ENCODE measurements around the gene MYO18B. TPM values are rescaled to one million over a fixed set of nuclear protein-coding genes. Genes with fewer than 3 reads are reported as not detected.

The MYO18B gene
- total RNA-seq, 2 experiments from 2014 or later: 1.2 TPM

- no peaks in the 10 kb centered on the region for H3K9me3 Mint-ChIP-seq (ENCODE audit: insufficient read depth)
- CTCF ChIA-PET: interaction anchor here (1.6 kb wide), 1 partner anchor 14 kb away, joined by 5 read pairs; no protein-coding TSS in a partner anchor
- no peak overlapping the region for H3K4me3 Mint-ChIP-seq
- peaks cover 50% of the 10 kb centered on the region for H3K4me1 Mint-ChIP-seq (ENCODE audit: low read depth)
- H3K36me3 Mint-ChIP-seq (ENCODE audit: low read depth): peaks cover 5% of the 10 kb centered on the region
- H3K27ac Mint-ChIP-seq: no peak overlapping the region
- no peaks in the 10 kb centered on the region for H3K27me3 Mint-ChIP-seq (ENCODE audit: low read depth)
- ATAC-seq: no peak
- POLR2A ChIA-PET: no interaction called here
- DNase-seq: no peak
Measured at GRCh38 chr22:25752615-25753214, 10.7 kb downstream of the MYO18B start.

DNA sequence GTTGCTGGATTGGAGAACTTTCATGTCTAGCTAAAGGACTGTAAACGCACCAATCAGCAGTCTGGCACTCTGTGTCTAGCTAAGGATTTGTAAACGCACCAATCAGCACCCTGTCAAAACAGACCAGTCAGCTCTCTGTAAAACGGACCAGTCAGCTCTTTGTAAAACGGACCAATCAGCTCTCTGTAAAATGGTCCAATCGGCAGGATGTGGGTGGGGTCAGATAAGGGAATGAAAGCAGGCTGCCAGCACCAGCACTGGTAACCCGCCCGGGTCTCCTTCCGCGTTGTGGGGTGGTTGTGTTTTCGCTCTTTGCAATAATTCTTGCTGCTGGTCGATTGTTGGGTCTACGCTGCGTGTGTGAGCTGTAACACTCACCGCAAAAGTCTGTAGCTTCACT, 11.3 kb downstream of the MYO18B start:
- Mint-ChIP-seq H3K4me3 (no peak overlapping the region), H3K9me3 (ENCODE audit: insufficient read depth) (no peaks in the 10 kb centered on the region), H3K4me1 (ENCODE audit: low read depth) (peaks cover 50% of the 10 kb centered on the region), H3K27ac (no peak overlapping the region), H3K36me3 (ENCODE audit: low read depth) (peaks cover 3% of the 10 kb centered on the region), H3K27me3 (ENCODE audit: low read depth) (no peaks in the 10 kb centered on the region)
- CTCF ChIA-PET: interaction anchor here (1.6 kb wide), 1 partner anchor 14 kb away, joined by 5 read pairs; no protein-coding TSS in a partner anchor
- DNase-seq (no peak), ATAC-seq (no peak)
- POLR2A ChIA-PET: no interaction called here

DNA sequence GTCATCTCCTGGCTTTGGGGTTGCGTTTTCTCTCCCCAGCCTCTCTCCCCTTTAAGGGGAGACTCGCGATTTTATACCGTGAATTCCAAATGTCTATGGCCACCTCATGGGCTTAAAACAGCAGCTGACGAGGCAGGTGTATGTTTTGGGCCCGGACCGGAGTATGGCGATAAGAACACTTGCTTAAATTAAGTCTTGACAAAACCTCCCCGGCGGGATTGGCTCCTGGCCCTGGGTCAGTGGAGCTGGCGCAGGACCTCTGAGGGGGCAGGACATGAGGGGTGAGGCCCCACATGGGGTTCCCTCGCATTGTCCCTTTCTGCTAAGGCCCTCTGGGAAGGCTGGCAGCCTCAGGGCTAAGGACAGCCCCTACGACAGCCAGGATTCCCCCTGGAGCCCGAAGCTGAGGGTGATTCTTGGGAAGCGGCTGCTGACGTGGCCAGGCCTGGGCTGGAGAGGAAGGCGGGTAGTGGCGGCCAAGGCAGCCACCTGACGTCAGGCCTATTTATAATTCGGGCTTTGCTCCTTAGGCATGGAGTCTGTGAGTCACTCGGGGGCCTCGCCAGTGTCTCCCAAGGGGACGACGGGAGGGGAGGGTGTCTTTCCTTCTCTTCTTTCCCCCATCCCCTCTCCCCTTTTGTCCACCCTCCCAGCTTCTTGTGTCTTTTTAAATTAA, 12.7 kb downstream of the MYO18B start:
- ChIA-PET POLR2A (no interaction called here), CTCF (interaction anchor here (1.6 to 4.2 kb wide), 2 partner anchors 12 to 18 kb away, joined by 5 to 13 read pairs; no protein-coding TSS in a partner anchor)
- Mint-ChIP-seq H3K4me1 (ENCODE audit: low read depth) (peaks cover 43% of the 10 kb centered on the region), H3K27me3 (ENCODE audit: low read depth) (no peaks in the 10 kb centered on the region), H3K9me3 (ENCODE audit: insufficient read depth) (no peaks in the 10 kb centered on the region), H3K27ac (no peak overlapping the region), H3K36me3 (ENCODE audit: low read depth) (peaks cover 3% of the 10 kb centered on the region), H3K4me3 (no peak overlapping the region)
- DNase-seq (no peak), ATAC-seq (no peak)

GRCh38 chr22:25757686-25758085, 15.7 kb downstream of the MYO18B start:
- H3K4me1 Mint-ChIP-seq (ENCODE audit: low read depth): peaks cover 45% of the 10 kb centered on the region
- no peak overlapping the region for H3K4me3 Mint-ChIP-seq
- H3K27me3 Mint-ChIP-seq (ENCODE audit: low read depth): no peaks in the 10 kb centered on the region
- H3K9me3 Mint-ChIP-seq (ENCODE audit: insufficient read depth): no peaks in the 10 kb centered on the region
- ATAC-seq (peak; percentile 49), DNase-seq (no peak)
- CTCF ChIA-PET: interaction anchor here (1.1 to 4.2 kb wide), 2 partner anchors 15 kb away, joined by 3 to 13 read pairs; no protein-coding TSS in a partner anchor
- POLR2A ChIA-PET: interaction anchor here (1.4 kb wide), 1 partner anchor 9 kb away, joined by 3 read pairs; no protein-coding TSS in a partner anchor
- peak overlapping the region; percentile 78 for H3K27ac Mint-ChIP-seq
- no peaks in the 10 kb centered on the region for H3K36me3 Mint-ChIP-seq (ENCODE audit: low read depth)

- DNase-seq: no peak
Measured at GRCh38 chr22:25758316-25758715, 16.3 kb downstream of the MYO18B start.

GRCh38 chr22:25759825-25760231, 17.8 kb downstream of the MYO18B start:
- Mint-ChIP-seq H3K9me3 (ENCODE audit: insufficient read depth) (peaks cover 5% of the 10 kb centered on the region), H3K27ac (no peak overlapping the region), H3K4me3 (no peak overlapping the region), H3K4me1 (ENCODE audit: low read depth) (peaks cover 45% of the 10 kb centered on the region), H3K36me3 (ENCODE audit: low read depth) (peaks cover 2% of the 10 kb centered on the region), H3K27me3 (ENCODE audit: low read depth) (no peaks in the 10 kb centered on the region)
- CTCF ChIA-PET: interaction anchor here (2.4 to 2.5 kb wide), 2 partner anchors 9 to 13 kb away, joined by 7 to 22 read pairs; no protein-coding TSS in a partner anchor
- ATAC-seq: no peak
- POLR2A ChIA-PET: interaction anchor here (1.2 kb wide), 1 partner anchor 10 kb away, joined by 3 read pairs; no protein-coding TSS in a partner anchor
- DNase-seq: no peak

More at GRCh38 chr22:25758316-25758715, 16.3 kb downstream of the MYO18B start:
- no peak for ATAC-seq
- Mint-ChIP-seq H3K27me3 (ENCODE audit: low read depth) (no peaks in the 10 kb centered on the region), H3K9me3 (ENCODE audit: insufficient read depth) (no peaks in the 10 kb centered on the region), H3K4me3 (no peak overlapping the region), H3K36me3 (ENCODE audit: low read depth) (no peaks in the 10 kb centered on the region), H3K4me1 (ENCODE audit: low read depth) (peaks cover 45% of the 10 kb centered on the region), H3K27ac (no peak overlapping the region)
- POLR2A ChIA-PET: interaction anchor here (0.7 kb wide), 1 partner anchor 286 kb away, joined by 3 read pairs; no protein-coding TSS in a partner anchor
- CTCF ChIA-PET: interaction anchor here (1.1 kb wide), 1 partner anchor 16 kb away, joined by 3 read pairs; no protein-coding TSS in a partner anchor

DNA sequence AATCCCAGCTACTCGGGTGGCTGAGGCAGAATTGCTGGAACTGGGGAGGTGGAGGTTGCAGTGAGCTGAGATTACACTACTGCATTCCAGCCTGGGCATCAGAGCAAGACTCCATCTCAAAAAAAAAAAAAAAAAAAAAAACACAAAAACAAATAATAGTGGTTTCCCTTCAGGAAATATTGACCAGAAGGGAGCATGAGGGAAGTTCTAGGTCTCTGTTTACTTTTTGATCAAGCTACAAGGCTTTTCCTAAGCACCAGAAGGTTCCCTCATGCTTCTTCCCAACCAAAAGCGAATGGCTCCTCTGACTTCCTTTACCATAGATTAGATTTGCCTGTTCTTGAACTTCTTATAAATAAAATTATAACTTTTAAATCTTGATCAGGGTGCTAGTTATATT, 18.3 kb downstream of the MYO18B start:
- Mint-ChIP-seq H3K27me3 (ENCODE audit: low read depth) (no peaks in the 10 kb centered on the region), H3K27ac (no peak overlapping the region), H3K4me1 (ENCODE audit: low read depth) (peaks cover 45% of the 10 kb centered on the region), H3K36me3 (ENCODE audit: low read depth) (peaks cover 5% of the 10 kb centered on the region), H3K9me3 (ENCODE audit: insufficient read depth) (peaks cover 5% of the 10 kb centered on the region), H3K4me3 (no peak overlapping the region)
- POLR2A ChIA-PET: interaction anchor here (1.2 kb wide), 1 partner anchor 10 kb away, joined by 3 read pairs; no protein-coding TSS in a partner anchor
- DNase-seq (no peak), ATAC-seq (no peak)
- CTCF ChIA-PET: interaction anchor here (2.4 to 2.5 kb wide), 2 partner anchors 10 to 12 kb away, joined by 7 to 22 read pairs; no protein-coding TSS in a partner anchor

GRCh38 chr22:25760848-25761595, 19.0 kb downstream of the MYO18B start:
- Mint-ChIP-seq H3K4me3 (no peak overlapping the region), H3K4me1 (ENCODE audit: low read depth) (peaks cover 40% of the 10 kb centered on the region), H3K27me3 (ENCODE audit: low read depth) (no peaks in the 10 kb centered on the region), H3K9me3 (ENCODE audit: insufficient read depth) (peaks cover 5% of the 10 kb centered on the region), H3K36me3 (ENCODE audit: low read depth) (peaks cover 10% of the 10 kb centered on the region), H3K27ac (peak overlapping the region; percentile 3)
- ATAC-seq: no peak
- ChIA-PET CTCF (interaction anchor here (2.4 to 2.5 kb wide), 2 partner anchors 11 kb away, joined by 7 to 22 read pairs; no protein-coding TSS in a partner anchor), POLR2A (interaction anchor here (1.0 to 1.2 kb wide), 2 partner anchors 11 to 27 kb away, joined by 3 read pairs; no protein-coding TSS in a partner anchor)
- DNase-seq: no peak

- peaks cover 19% of the 10 kb centered on the region for H3K36me3 Mint-ChIP-seq (ENCODE audit: low read depth)
- H3K4me3 Mint-ChIP-seq: no peak overlapping the region
- POLR2A ChIA-PET: interaction anchor here (1.0 to 1.1 kb wide), 2 partner anchors 28 to 198 kb away, joined by 3 read pairs; no protein-coding TSS in a partner anchor
- CTCF ChIA-PET: interaction anchor here (0.9 to 2.3 kb wide), 3 partner anchors 10 to 218 kb away, joined by 3 to 23 read pairs (median 3); no protein-coding TSS in a partner anchor
- ATAC-seq: no peak
- no peak overlapping the region for H3K27ac Mint-ChIP-seq
- DNase-seq: no peak
- peaks cover 36% of the 10 kb centered on the region for H3K4me1 Mint-ChIP-seq (ENCODE audit: low read depth)
- no peaks in the 10 kb centered on the region for H3K27me3 Mint-ChIP-seq (ENCODE audit: low read depth)
- H3K9me3 Mint-ChIP-seq (ENCODE audit: insufficient read depth): peaks cover 17% of the 10 kb centered on the region
Measured at GRCh38 chr22:25762147-25762546, 20.2 kb downstream of the MYO18B start.

DNA sequence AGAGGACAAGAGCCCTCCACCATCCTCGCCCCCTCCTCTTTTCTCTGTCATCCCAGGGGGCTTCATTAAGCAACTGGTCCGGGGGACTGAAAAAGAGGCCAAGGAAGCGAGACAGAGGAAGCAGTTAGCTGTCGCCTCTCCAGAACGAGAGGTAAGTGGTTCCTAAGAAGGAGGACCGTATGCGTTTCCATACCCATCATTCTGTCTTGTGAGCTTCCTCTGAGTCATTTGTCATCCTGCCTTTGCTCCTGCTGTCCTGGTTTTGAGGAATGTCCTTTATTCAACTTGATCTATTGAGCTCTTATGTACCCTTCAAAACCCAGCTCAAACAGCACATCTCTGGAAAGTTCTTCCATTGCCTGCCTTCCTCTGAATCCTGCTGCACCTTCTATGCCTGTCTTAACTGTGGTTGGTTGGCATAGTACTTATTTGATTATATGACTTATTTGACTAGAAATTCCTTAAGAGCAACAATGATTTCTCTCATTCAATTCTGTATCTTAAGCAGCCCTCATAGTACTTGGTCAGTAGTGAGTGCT, 21.3 kb downstream of the MYO18B start:
- CTCF ChIA-PET: interaction anchor here (0.7 to 2.3 kb wide), 2 partner anchors 9 to 219 kb away, joined by 3 to 23 read pairs; no protein-coding TSS in a partner anchor
- no peak overlapping the region for H3K27ac Mint-ChIP-seq

More for the DNA sequence above, 21.3 kb downstream of the MYO18B start:
- POLR2A ChIA-PET: interaction anchor here (0.6 kb wide), 1 partner anchor 43 kb away, joined by 3 read pairs; no protein-coding TSS in a partner anchor
- H3K4me1 Mint-ChIP-seq (ENCODE audit: low read depth): peaks cover 29% of the 10 kb centered on the region
- DNase-seq (no peak), ATAC-seq (no peak)
- H3K27me3 Mint-ChIP-seq (ENCODE audit: low read depth): no peaks in the 10 kb centered on the region
- peaks cover 31% of the 10 kb centered on the region for H3K36me3 Mint-ChIP-seq (ENCODE audit: low read depth)
- no peak overlapping the region for H3K4me3 Mint-ChIP-seq
- H3K9me3 Mint-ChIP-seq (ENCODE audit: insufficient read depth): peaks cover 22% of the 10 kb centered on the region
